ENCODE measurements around the gene SV2C. TPM values are rescaled to one million over a fixed set of nuclear protein-coding genes. Genes with fewer than 3 reads are reported as not detected.

Gene SV2C
- total RNA-seq, 1 donor from 2014 or later, result 0.32 TPM

- Histone ChIP-seq H3K9me3 (no peaks in the 10 kb centered on the region), H3K27me3 (no peaks in the 10 kb centered on the region), H3K36me3 (no peaks in the 10 kb centered on the region), H3K4me1 (no peaks in the 10 kb centered on the region), H3K4me3 (no peak overlapping the region), H3K27ac (no peak overlapping the region)
- ATAC-seq (no peak), DNase-seq (no peak)
- intact Hi-C loops (cut with DNase I), result no loop called here
- TF ChIP-seq CTCF (IDR thresholded peaks at IDR 0.05), result no peak
Measured at GRCh38 chr5:76155536-76155935, 72.4 kb downstream of the SV2C start.

GRCh38 chr5:76162335-76162734, 79.2 kb downstream of the SV2C start:
- DNase-seq (no peak), ATAC-seq (no peak)
- no peak for TF ChIP-seq CTCF (IDR thresholded peaks at IDR 0.05)
- Histone ChIP-seq H3K36me3 (no peaks in the 10 kb centered on the region), H3K4me3 (no peak overlapping the region), H3K4me1 (no peaks in the 10 kb centered on the region), H3K27ac (no peak overlapping the region), H3K9me3 (no peaks in the 10 kb centered on the region), H3K27me3 (no peaks in the 10 kb centered on the region)
- intact Hi-C loops (cut with DNase I), result no loop called here

GRCh38 chr5:76163111-76163628, 80.0 kb downstream of the SV2C start:
- no peak overlapping the region for H3K27ac ChIP-seq
- no peaks in the 10 kb centered on the region for H3K36me3 ChIP-seq
- no peaks in the 10 kb centered on the region for H3K4me1 ChIP-seq
- H3K27me3 ChIP-seq, result no peaks in the 10 kb centered on the region
- DNase-seq (no peak), ATAC-seq (no peak)
- intact Hi-C loops (cut with DNase I), result no loop called here
- H3K4me3 ChIP-seq, result no peak overlapping the region
- TF ChIP-seq CTCF (IDR thresholded peaks at IDR 0.05), result no peak
- H3K9me3 ChIP-seq, result no peaks in the 10 kb centered on the region

GRCh38 chr5:76165029-76165428, 81.8 kb downstream of the SV2C start:
- no peak for ATAC-seq
- no peaks in the 10 kb centered on the region for H3K4me1 ChIP-seq
- no peaks in the 10 kb centered on the region for H3K36me3 ChIP-seq
- no peaks in the 10 kb centered on the region for H3K9me3 ChIP-seq
- H3K27me3 ChIP-seq, result no peaks in the 10 kb centered on the region
- intact Hi-C loops (cut with DNase I), result no loop called here
- no peak for DNase-seq
- TF ChIP-seq CTCF (IDR thresholded peaks at IDR 0.05), result no peak
- H3K4me3 ChIP-seq, result no peak overlapping the region
- no peak overlapping the region for H3K27ac ChIP-seq

- Histone ChIP-seq H3K4me3 (no peak overlapping the region), H3K4me1 (no peaks in the 10 kb centered on the region), H3K36me3 (no peaks in the 10 kb centered on the region), H3K27me3 (no peaks in the 10 kb centered on the region), H3K9me3 (no peaks in the 10 kb centered on the region), H3K27ac (no peak overlapping the region)
- intact Hi-C loops (cut with DNase I), result no loop called here
- no peak for TF ChIP-seq CTCF (IDR thresholded peaks at IDR 0.05)
- DNase-seq, result no peak
- ATAC-seq, result no peak
Measured at GRCh38 chr5:76165711-76166374, 82.7 kb downstream of the SV2C start.
